Muscle of back (tissue), 11 donors: ENCODE results near the gene ASTE1. TPM values are rescaled to one million over a fixed set of nuclear protein-coding genes. Genes with fewer than 3 reads are reported as not detected.
"Not testable (repeated sequence)": the region's sequence is repeated elsewhere in the genome, so short reads cannot be mapped to it uniquely, and the experiment has no call there.

Source experiments
- DNase-seq, 3 donors: peaks; one replicate each; pipeline versions ENCODE4 v3.0.0 to v3.0.0-alpha.2; 2013
- polyA plus RNA-seq, 10 donors: library from polyadenylated mRNA; unstranded; fragments of 120-200 nt; gene quantifications; one replicate each; pipeline ENCODE4 v1.2.1, GENCODE V29; 2013; ENCODE audit not compliant: insufficient read length in 10 of 10

Gene ASTE1
- polyA plus RNA-seq, 10 donors = 5.8 to 10.7 (median 7.5) TPM

GRCh38 chr3:131009698-131010097, 16.9 kb downstream of the ASTE1 start:
- DNase-seq = no peak

GRCh38 chr3:131008326-131008725, 18.3 kb downstream of the ASTE1 start:
- DNase-seq = no peak

GRCh38 chr3:131007782-131008181, 18.8 kb downstream of the ASTE1 start:
- no peak for DNase-seq

GRCh38 chr3:131007256-131007655, 19.4 kb downstream of the ASTE1 start:
- no peak for DNase-seq

DNA sequence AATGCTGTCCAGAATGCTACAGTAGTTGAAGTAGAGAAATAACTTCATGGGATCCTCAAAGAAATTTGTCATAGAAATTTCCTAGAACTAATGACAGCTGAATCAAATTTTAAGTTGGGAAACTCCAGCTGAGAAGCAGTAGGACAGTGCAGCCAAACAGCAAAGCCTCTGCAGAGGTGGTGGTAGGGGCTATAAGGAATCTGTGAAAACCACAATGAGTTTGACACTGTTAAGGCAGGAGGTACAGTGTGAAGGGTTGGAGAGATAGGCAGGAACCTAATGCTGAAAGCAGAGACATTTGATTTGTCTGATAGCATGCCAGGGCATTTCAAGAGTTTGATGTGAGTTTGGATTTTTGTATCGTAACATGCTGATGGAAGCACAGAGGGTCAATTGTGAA, 22.0 kb downstream of the ASTE1 start:
- DNase-seq = no peak

- DNase-seq = no peak
Observed at GRCh38 chr3:131001071-131001470, 25.6 kb downstream of the ASTE1 start.

GRCh38 chr3:130997289-130997688, 29.3 kb downstream of the ASTE1 start:
- no peak for DNase-seq

GRCh38 chr3:130992344-130992743, 34.3 kb downstream of the ASTE1 start:
- DNase-seq = no peak

DNA sequence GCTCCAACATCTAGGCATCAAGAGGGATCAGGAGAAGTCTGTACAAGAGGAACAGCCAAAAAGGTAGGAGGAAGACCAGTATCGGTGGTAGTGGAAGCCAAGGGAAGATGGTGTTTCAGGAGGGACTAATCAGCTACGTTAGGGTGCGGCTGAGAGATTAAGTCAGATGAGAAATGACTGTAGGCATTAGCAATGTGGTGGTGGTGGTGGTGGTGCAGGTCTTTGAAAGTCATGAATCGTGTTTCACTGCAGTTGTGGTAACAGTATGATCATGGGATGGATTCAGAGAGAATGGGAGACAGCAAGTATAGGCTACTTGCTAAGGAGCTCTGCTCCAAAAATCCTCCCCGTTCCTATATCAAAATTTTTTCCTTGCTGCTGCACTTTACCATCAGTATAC, 35.5 kb downstream of the ASTE1 start:
- no peak for DNase-seq

DNA sequence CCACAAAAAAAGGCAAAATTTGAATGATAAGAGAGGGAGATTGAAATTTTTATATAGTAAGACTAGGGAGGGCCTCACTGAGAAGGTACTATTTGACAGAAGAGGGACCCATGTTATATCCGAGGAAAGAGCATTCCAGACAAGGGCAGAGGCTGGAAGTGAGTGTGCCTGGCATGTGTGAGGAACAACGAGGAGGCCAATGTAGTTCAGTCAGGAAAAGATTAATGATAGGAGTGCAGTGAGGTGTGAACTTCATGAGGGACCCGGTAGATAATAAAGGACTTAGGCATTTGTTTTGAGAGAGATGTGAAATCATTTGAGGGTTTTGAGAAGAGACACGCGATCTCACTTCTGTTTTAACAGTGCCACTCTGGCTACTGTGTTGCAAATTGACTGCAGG, 36.3 kb downstream of the ASTE1 start:
- DNase-seq = no peak

DNA sequence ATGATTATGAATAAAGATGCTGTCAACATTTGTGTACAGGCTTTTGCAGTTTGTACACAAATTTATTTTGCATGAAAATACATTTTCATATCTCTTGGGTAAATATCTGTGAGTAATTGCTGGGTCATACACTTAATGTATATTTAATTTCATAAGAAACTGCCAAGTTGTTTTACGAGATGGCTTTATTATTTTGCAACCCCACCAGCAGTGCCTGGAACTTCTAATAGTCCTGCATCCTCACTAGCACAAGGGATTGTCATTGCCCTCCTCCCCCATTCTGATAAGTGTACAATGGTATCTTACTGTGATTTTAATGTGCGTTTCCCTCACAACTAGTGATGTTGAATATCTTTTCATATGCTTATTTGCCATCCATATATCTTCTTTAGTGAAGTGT, 45.2 kb downstream of the ASTE1 start:
- no peak for DNase-seq

DNA sequence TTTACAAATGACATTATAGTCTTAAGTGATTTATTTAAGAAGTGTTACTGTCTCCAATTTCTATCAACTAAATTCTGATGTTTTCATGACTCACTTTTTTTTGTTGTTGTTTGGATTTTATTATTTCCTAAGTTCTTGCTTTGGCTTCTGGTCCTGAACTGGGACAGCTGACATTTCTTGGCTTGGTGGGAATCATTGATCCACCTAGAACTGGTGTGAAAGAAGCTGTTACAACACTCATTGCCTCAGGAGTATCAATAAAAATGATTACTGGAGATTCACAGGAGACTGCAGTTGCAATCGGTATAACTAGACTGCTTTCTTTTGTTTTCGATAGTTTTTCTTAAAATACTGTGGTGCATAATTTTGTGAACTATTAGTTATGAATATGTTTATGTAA, 47.5 kb downstream of the ASTE1 start:
- DNase-seq = peak in 2 of 3 donors; percentile 10 to 26

GRCh38 chr3:130976706-130977105, 49.9 kb downstream of the ASTE1 start:
- no peak for DNase-seq

DNA sequence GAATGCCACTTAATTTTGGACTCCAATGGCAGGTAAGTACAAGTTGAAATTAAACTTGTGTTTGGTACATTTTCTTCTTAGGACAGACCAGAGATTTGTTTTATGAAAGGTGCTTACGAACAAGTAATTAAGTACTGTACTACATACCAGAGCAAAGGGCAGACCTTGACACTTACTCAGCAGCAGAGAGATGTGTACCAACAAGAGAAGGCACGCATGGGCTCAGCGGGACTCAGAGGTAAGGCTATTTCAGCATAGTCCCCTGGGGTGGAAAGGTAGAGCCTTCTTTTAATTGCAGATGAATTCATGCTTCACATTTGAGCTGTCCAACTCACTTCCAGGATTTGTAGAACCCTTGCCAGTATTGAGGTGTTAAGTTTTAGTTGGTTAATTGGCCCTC, 51.4 kb downstream of the ASTE1 start:
- DNase-seq = no peak

DNA sequence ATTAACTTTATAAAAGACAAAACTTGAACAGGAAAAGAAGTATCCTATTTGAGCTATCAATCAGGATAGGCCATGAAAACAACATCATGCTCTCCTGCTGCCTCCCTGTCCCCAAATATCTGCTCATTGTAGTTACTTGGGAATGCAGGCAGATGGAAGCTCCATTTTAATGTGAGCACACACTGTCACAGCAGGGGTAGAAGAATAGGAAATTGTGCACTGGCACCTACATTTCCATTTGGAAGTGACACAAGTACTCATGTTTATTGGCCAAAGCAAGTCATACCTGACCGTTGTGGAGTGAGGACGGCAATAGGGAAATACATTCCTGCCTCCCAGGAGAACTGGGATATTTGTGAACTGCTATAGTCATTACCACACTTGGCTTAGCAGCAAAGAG, 52.4 kb downstream of the ASTE1 start:
- no peak for DNase-seq

GRCh38 chr3:130973406-130973805, 53.2 kb downstream of the ASTE1 start:
- peak in 2 of 3 donors; percentile 19 to 53 for DNase-seq

DNA sequence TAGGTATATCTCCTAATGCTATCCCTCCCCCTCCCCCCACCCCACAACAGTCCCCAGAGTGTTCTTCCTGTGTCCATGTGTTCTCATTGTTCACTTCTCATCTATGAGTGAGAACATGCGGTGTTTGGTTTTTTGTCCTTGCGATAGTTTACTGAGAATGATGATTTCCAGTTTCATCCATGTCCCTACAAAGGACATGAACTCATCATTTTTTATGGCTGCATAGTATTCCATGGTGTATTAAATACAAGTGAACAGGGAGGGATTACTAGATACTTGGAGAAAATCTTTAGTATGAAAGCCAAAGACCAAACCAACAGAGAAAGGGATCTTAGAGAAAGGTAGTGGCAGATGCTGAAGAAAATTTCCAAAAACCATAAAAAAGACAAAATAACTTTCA, 54.0 kb downstream of the ASTE1 start:
- DNase-seq = not testable (repeated sequence)

- no peak for DNase-seq
Observed at GRCh38 chr3:130971208-130971607, 55.4 kb downstream of the ASTE1 start.

- DNase-seq = no peak
Observed at GRCh38 chr3:130969621-130970020, 57.0 kb downstream of the ASTE1 start.

DNA sequence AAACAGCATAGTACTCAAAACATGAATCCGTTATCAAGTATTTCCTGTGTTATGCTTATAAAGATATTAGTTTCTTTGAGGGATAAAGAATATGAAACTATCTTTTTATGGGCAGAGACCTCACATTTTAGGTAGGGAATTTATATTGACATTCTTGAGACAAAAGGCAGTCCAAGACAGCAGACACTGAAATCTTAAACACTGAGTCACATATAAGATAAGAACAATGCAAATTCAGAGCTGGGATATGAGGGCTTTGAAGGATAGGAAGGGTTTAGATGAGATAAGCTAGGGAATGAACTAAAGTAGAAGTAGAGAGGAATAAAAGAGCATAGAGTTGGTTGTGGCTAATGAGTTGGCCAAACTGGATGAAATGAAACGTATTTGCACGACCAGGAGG, 58.4 kb downstream of the ASTE1 start:
- DNase-seq = no peak

GRCh38 chr3:130967281-130967680, 59.3 kb downstream of the ASTE1 start:
- no peak for DNase-seq

DNA sequence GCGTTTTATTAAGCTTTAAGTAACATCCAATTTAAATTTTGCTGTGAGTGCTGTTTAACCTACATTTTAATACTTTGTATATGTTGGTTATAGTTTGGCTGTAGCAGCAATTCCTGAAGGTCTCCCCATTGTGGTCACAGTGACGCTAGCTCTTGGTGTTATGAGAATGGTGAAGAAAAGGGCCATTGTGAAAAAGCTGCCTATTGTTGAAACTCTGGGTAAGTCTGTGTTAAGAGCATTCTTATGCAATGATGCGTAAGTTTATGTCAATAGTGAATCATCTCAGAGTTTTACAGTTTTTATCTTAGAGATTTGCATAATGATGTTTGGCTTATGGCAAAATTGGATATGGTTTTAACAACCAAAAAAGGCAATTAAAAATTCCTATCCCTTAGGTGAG, 62.7 kb downstream of the ASTE1 start:
- DNase-seq = peak in 1 of 3 donors; percentile 78
